HEK293 (cell line): ENCODE measurements around the gene GPSM1.

Source experiments
- CTCF ChIA-PET: fragments of 350-600 bp; formaldehyde crosslinking; extraction: SDS; loops from one replicate; lab custom pipeline; 2021; ENCODE audit warnings: antibody characterized with exemption; lab: Yijun Ruan, JAX
- POLR2A ChIA-PET: fragments of 300-600 bp; formaldehyde crosslinking; extraction: SDS; loops from one replicate; lab custom pipeline; 2020; ENCODE audit warnings: antibody characterized with exemption, inconsistent platforms; lab: Yijun Ruan, JAX
- H3K27ac ChIP-seq: fragments of 200-500 bp; sonication (Bioruptor generic); 2 replicates; pipeline ENCODE4 v1.5.1; 2014; ENCODE audit warnings: low read depth, low read length, control low read depth, inconsistent platforms; ENCODE audit errors: extremely low read depth
- H3K36me3 ChIP-seq, 2 experiments: fragments of 200-500 bp in 1 of 2; sonication (Bioruptor generic) in 1 of 2; 1 replicate in 1 of 2; 2 replicates in 1 of 2; pipeline ENCODE4 v1.5.1; 2014 to 2017; ENCODE audit warnings: inconsistent platforms in 2 of 2, low read length in 2 of 2; ENCODE audit not compliant: control insufficient read depth in 2 of 2, insufficient read depth in 1 of 2
- H3K4me1 ChIP-seq: fragments of 200-500 bp; sonication (Bioruptor generic); 2 replicates; pipeline ENCODE4 v1.5.1; 2014; ENCODE audit warnings: mild to moderate bottlenecking, low read length, inconsistent platforms; ENCODE audit not compliant: control insufficient read depth, insufficient read depth
- H3K4me3 ChIP-seq: 2 replicates; pipeline ENCODE4 v1.5.1; 2011; ENCODE audit warnings: low read depth, mild to moderate bottlenecking, control low read depth, low read length, moderate library complexity
- H3K9me3 ChIP-seq: fragments of 200-500 bp; sonication (Bioruptor generic); 2 replicates; pipeline ENCODE4 v1.5.1; 2014; ENCODE audit warnings: low read depth, low read length, inconsistent platforms; ENCODE audit not compliant: control insufficient read depth, insufficient read depth
- AEBP2 ChIP-seq: fragments of 450-650 bp; formaldehyde crosslinking; IDR thresholded peaks from 2 replicates; pipeline ENCODE4 v1.5.1; 2016; ENCODE audit warnings: missing biosample characterization, missing genetic modification characterization, borderline replicate concordance
- CTCF ChIP-seq: fragments of 450-650 bp; formaldehyde crosslinking; IDR thresholded peaks from 2 replicates; pipeline ENCODE4 v1.5.1; 2016; ENCODE audit warnings: missing biosample characterization, missing genetic modification characterization
- FEZF1 ChIP-seq: fragments of 450-650 bp; formaldehyde crosslinking; IDR thresholded peaks from 2 replicates; pipeline ENCODE4 v1.5.1; 2016; ENCODE audit warnings: missing biosample characterization, missing genetic modification characterization
- KLF1 ChIP-seq: fragments of 450-650 bp; formaldehyde crosslinking; IDR thresholded peaks from 2 replicates; pipeline ENCODE4 v1.5.1; 2016; ENCODE audit warnings: missing biosample characterization, missing genetic modification characterization
- ZBTB7A ChIP-seq: fragments of 450-650 bp; formaldehyde crosslinking; IDR thresholded peaks from 2 replicates; pipeline ENCODE4 v1.5.1; 2016; ENCODE audit warnings: low read depth, missing biosample characterization, missing genetic modification characterization
- ZBTB8A ChIP-seq: fragments of 450-650 bp; formaldehyde crosslinking; IDR thresholded peaks from 2 replicates; pipeline ENCODE4 v1.5.1; 2016; ENCODE audit warnings: missing biosample characterization, missing genetic modification characterization
- ZFHX2 ChIP-seq: fragments of 450-650 bp; formaldehyde crosslinking; conservative IDR thresholded peaks from 2 replicates; pipeline ENCODE4 v1.5.1; 2016; ENCODE audit warnings: missing biosample characterization, missing genetic modification characterization
- ZNF10 ChIP-seq: fragments of 450-650 bp; formaldehyde crosslinking; IDR thresholded peaks from 2 replicates; pipeline ENCODE4 v1.5.1; 2017; ENCODE audit warnings: missing biosample characterization, missing genetic modification characterization
- ZNF148 ChIP-seq: fragments of 450-650 bp; formaldehyde crosslinking; IDR thresholded peaks from 2 replicates; pipeline ENCODE4 v1.5.0; 2017; ENCODE audit warnings: missing biosample characterization, missing genetic modification characterization, borderline replicate concordance
- ZNF155 ChIP-seq: fragments of 450-650 bp; formaldehyde crosslinking; IDR thresholded peaks from 2 replicates; pipeline ENCODE4 v1.5.1; 2016; ENCODE audit warnings: missing biosample characterization, missing genetic modification characterization
- ZNF18 ChIP-seq: fragments of 450-650 bp; formaldehyde crosslinking; IDR thresholded peaks from 2 replicates; pipeline ENCODE4 v1.5.1; 2016; ENCODE audit warnings: missing biosample characterization, missing genetic modification characterization
- ZNF223 ChIP-seq: fragments of 450-650 bp; formaldehyde crosslinking; IDR thresholded peaks from 2 replicates; pipeline ENCODE4 v1.5.1; 2016; ENCODE audit warnings: missing biosample characterization, missing genetic modification characterization
- ZNF366 ChIP-seq: fragments of 450-650 bp; formaldehyde crosslinking; conservative IDR thresholded peaks from 2 replicates; pipeline ENCODE4 v1.5.1; 2016; ENCODE audit warnings: missing biosample characterization, missing genetic modification characterization
- ZNF514 ChIP-seq: fragments of 450-650 bp; formaldehyde crosslinking; IDR thresholded peaks from 2 replicates; pipeline ENCODE4 v1.5.1; 2016; ENCODE audit warnings: missing biosample characterization, missing genetic modification characterization
- ZNF544 ChIP-seq: fragments of 450-650 bp; formaldehyde crosslinking; IDR thresholded peaks from 2 replicates; pipeline ENCODE4 v1.5.0; 2017; ENCODE audit warnings: missing biosample characterization, missing genetic modification characterization
- ZNF560 ChIP-seq: fragments of 450-650 bp; formaldehyde crosslinking; IDR thresholded peaks from 2 replicates; pipeline ENCODE4 v1.5.1; 2017; ENCODE audit warnings: missing biosample characterization, missing genetic modification characterization, borderline replicate concordance
- ZNF580 ChIP-seq: fragments of 450-650 bp; formaldehyde crosslinking; IDR thresholded peaks from 2 replicates; pipeline ENCODE4 v1.5.1; 2016; ENCODE audit warnings: missing biosample characterization, missing genetic modification characterization
- ZNF623 ChIP-seq: fragments of 450-650 bp; formaldehyde crosslinking; IDR thresholded peaks from 2 replicates; pipeline ENCODE4 v1.5.1; 2016; ENCODE audit warnings: missing biosample characterization, missing genetic modification characterization
- ZNF654 ChIP-seq: fragments of 450-650 bp; formaldehyde crosslinking; IDR thresholded peaks from 2 replicates; pipeline ENCODE4 v1.5.1; 2016; ENCODE audit warnings: low read depth, missing biosample characterization, missing genetic modification characterization
- ZNF768 ChIP-seq: fragments of 450-650 bp; formaldehyde crosslinking; IDR thresholded peaks from 2 replicates; pipeline ENCODE4 v1.5.1; 2018; ENCODE audit warnings: missing biosample characterization, mild to moderate bottlenecking, missing genetic modification characterization
- ZSCAN30 ChIP-seq: fragments of 450-650 bp; IDR thresholded peaks from 2 replicates; pipeline ENCODE4 v1.5.1; 2018; ENCODE audit warnings: missing biosample characterization, mild to moderate bottlenecking, missing genetic modification characterization, moderate library complexity
- ZXDB ChIP-seq: fragments of 450-650 bp; formaldehyde crosslinking; IDR thresholded peaks from 2 replicates; pipeline ENCODE4 v1.5.1; 2016; ENCODE audit warnings: missing biosample characterization, missing genetic modification characterization

Gene GPSM1

GRCh38 chr9:136325358-136325757 is 2.0 kb upstream of the GPSM1 start:
- POLR2A ChIA-PET = interaction anchor here (1.4 to 2.3 kb wide), 2 partner anchors 38 kb away, joined by 6 to 15 read pairs; partner anchors contain the start of gene DNLZ
- Histone ChIP-seq H3K4me3 (no peak overlapping the region), H3K36me3 (no peaks in the 10 kb centered on the region), H3K4me1 (peaks cover 8% of the 10 kb centered on the region), H3K27ac (no peak overlapping the region), H3K9me3 (no peaks in the 10 kb centered on the region)
- TF ChIP-seq ZNF10 = no peak
- TF ChIP-seq ZNF768 (tag by site-specific recombination) = peak; percentile 93
- CTCF ChIA-PET = interaction anchor here (1.2 to 1.5 kb wide), 2 partner anchors 13 to 347 kb away, joined by 4 to 7 read pairs; no protein-coding TSS in a partner anchor

- Histone ChIP-seq H3K4me1 (peaks cover 8% of the 10 kb centered on the region), H3K27ac (no peak overlapping the region; the same call in 1 of the 2 replicates)
- CTCF ChIA-PET = interaction anchor here (0.6 to 1.5 kb wide), 5 partner anchors 12 to 346 kb away, joined by 3 to 7 read pairs (median 3); no protein-coding TSS in a partner anchor
Observed at GRCh38 chr9:136326061-136326760, 1.1 kb upstream of the GPSM1 start.

GRCh38 chr9:136326761-136327303 is 507 bp upstream of the GPSM1 start:
- Histone ChIP-seq H3K4me3 (peak overlapping the region; percentile 15), H3K9me3 (no peaks in the 10 kb centered on the region), H3K4me1 (peaks cover 8% of the 10 kb centered on the region), H3K36me3 (peaks cover 0 to 4% of the 10 kb centered on the region in 2 experiments; a peak in 1 of 3 replicates), H3K27ac (peak overlapping the region; percentile 8; the same call in 1 of the 2 replicates)
- ChIA-PET POLR2A (interaction anchor here (1.1 to 1.4 kb wide), 2 partner anchors 9 to 36 kb away, joined by 3 to 15 read pairs; partner anchors contain the start of gene DNLZ), CTCF (interaction anchor here (1.0 to 1.5 kb wide), 3 partner anchors 12 to 127 kb away, joined by 3 to 7 read pairs (median 3); no protein-coding TSS in a partner anchor)
- TF ChIP-seq ZNF544 = no peak
- TF ChIP-seq ZNF18 (tag by site-specific recombination) = no peak
- TF ChIP-seq ZNF148 (tag by site-specific recombination) = no peak
- TF ChIP-seq ZXDB (tag by site-specific recombination) = 0 out of 2 replicates have a peak, but pooled peaks have one; percentile 23
- TF ChIP-seq FEZF1 (tag by site-specific recombination) = no peak
- TF ChIP-seq AEBP2 (tag by site-specific recombination) = no peak
- peak; percentile 80 for TF ChIP-seq ZBTB7A (tag by site-specific recombination)
- no peak for TF ChIP-seq ZNF514
- TF ChIP-seq ZFHX2 (tag by site-specific recombination) = no peak
- TF ChIP-seq ZNF366 (tag by site-specific recombination) = no peak
- TF ChIP-seq ZNF223 (tag by site-specific recombination) = no peak
- no peak for TF ChIP-seq ZNF623 (tag by site-specific recombination)
- no peak for TF ChIP-seq ZSCAN30 (tag by site-specific recombination)
- TF ChIP-seq ZNF155 (tag by site-specific recombination) = no peak
- TF ChIP-seq ZNF560 (tag by site-specific recombination) = no peak
- TF ChIP-seq CTCF = no peak
- TF ChIP-seq KLF1 = 0 out of 2 replicates have a peak, but pooled peaks have one; percentile 50
- TF ChIP-seq ZNF654 (tag by site-specific recombination) = no peak

More at GRCh38 chr9:136326061-136326760, 1.1 kb upstream of the GPSM1 start:
- TF ChIP-seq ZBTB8A (tag by site-specific recombination) (peak; percentile 48; the same call in 1 of the 2 replicates), ZNF580 (tag by site-specific recombination) (no peak)
- TF ChIP-seq, all 188 proteins: peak for 1
- no peaks in the 10 kb centered on the region for H3K9me3 ChIP-seq
- peaks cover 0 to 4% of the 10 kb centered on the region in 2 experiments; a peak in 1 of 3 replicates for H3K36me3 ChIP-seq
- POLR2A ChIA-PET = interaction anchor here (1.1 to 1.4 kb wide), 2 partner anchors 9 to 37 kb away, joined by 3 to 15 read pairs; partner anchors contain the start of gene DNLZ
- H3K4me3 ChIP-seq = no peak overlapping the region
